ENCODE results near the gene TNF.

Gene TNF

DNA sequence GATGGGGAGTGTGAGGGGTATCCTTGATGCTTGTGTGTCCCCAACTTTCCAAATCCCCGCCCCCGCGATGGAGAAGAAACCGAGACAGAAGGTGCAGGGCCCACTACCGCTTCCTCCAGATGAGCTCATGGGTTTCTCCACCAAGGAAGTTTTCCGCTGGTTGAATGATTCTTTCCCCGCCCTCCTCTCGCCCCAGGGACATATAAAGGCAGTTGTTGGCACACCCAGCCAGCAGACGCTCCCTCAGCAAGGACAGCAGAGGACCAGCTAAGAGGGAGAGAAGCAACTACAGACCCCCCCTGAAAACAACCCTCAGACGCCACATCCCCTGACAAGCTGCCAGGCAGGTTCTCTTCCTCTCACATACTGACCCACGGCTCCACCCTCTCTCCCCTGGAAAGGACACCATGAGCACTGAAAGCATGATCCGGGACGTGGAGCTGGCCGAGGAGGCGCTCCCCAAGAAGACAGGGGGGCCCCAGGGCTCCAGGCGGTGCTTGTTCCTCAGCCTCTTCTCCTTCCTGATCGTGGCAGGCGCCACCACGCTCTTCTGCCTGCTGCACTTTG, at the start of gene TNF:
Gene TNF, plus strand, starts transcription at position 231 of the 567 bp plus-strand sequence. Its CDS starts 177 bp downstream, at position 408.
- H3K4me2 ChIP-seq: peak within 1 kb of the TSS; percentile 98
- 0 out of 2 replicates have a peak, but pooled peaks cover 7% of the 10 kb centered on the region for H4K20me1 ChIP-seq
- H3K36me3 ChIP-seq: peaks cover 25% of the 10 kb centered on the region
- H3K9me3 ChIP-seq: no peaks in the 10 kb centered on the region
- H3K4me3 ChIP-seq: peak within 1 kb of the TSS; percentile 74
- H3K4me1 ChIP-seq: peaks cover 99% of the 10 kb centered on the region
- H3K9ac ChIP-seq: peak within 1 kb of the TSS; percentile 87
- no peak for TF ChIP-seq Cebpa-rat (IDR thresholded peaks at IDR 0.05)
- H3K27me3 ChIP-seq: no peaks in the 10 kb centered on the region
- peak within 1 kb of the TSS; percentile 94 for H3K27ac ChIP-seq

DNA sequence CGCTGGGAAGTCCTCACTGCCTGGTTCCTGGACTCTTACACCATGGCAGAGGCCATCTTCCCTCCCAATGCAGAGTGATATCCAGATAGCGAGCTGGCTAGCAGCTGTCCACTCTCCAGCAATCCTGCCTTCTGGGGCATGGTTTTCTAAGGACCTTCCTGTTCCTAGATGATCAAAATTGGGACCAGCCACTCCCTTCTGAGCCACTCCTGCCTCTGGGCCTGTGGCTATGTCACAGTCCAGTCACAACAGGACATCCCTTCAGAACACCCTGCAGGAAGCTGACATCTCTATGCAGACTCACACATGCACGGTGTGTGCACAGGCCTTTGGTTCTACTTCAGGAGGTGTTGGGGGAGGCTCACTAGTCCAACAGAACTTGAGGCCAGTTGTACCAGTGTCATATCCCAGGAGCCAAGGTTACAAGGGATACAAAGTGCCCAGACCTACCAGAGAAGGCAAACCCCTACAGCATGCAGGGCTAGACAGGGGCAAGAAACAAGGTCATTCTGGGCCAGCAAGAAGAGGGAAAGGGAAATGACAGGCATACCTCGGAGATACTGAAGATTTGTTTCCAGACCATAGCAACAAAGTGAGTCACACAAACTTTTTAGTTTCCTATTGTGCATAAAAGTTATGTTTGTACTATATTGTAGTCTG, 49.3 kb upstream of the TNF start:
- no peak for TF ChIP-seq Cebpa-rat (IDR thresholded peaks at IDR 0.05)
- Histone ChIP-seq H3K27me3 (no peaks in the 10 kb centered on the region), H3K9me3 (no peaks in the 10 kb centered on the region), H3K36me3 (peaks cover 21% of the 10 kb centered on the region), H3K4me2 (no peak overlapping the region), H3K4me1 (no peaks in the 10 kb centered on the region), H3K27ac (no peak overlapping the region), H4K20me1 (peaks cover 26% of the 10 kb centered on the region), H3K4me3 (no peak overlapping the region), H3K9ac (no peak overlapping the region)

- Histone ChIP-seq H3K27me3 (no peaks in the 10 kb centered on the region), H3K27ac (no peak overlapping the region)
Observed at GRCh38 chr6:31528307-31528777, 47.0 kb upstream of the TNF start.

GRCh38 chr6:31528821-31529328, 46.5 kb upstream of the TNF start, which contains the start of gene MCCD1:
TSS of gene MCCD1 (plus strand) at chr6:31528962. CDS start at chr6:31529015, 53 bp downstream.
- Histone ChIP-seq H3K4me2 (no peak within 1 kb of the TSS), H3K4me3 (no peak within 1 kb of the TSS), H3K27ac (no peak within 1 kb of the TSS), H3K9me3 (no peaks in the 10 kb centered on the region), H3K36me3 (peaks cover 48% of the 10 kb centered on the region), H3K9ac (no peak within 1 kb of the TSS), H3K27me3 (no peaks in the 10 kb centered on the region), H3K4me1 (no peaks in the 10 kb centered on the region), H4K20me1 (peaks cover 53% of the 10 kb centered on the region)
- TF ChIP-seq Cebpa-rat (IDR thresholded peaks at IDR 0.05): no peak

More at GRCh38 chr6:31528307-31528777, 47.0 kb upstream of the TNF start:
- TF ChIP-seq Cebpa-rat (IDR thresholded peaks at IDR 0.05): no peak
- Histone ChIP-seq H3K9me3 (no peaks in the 10 kb centered on the region), H3K4me3 (no peak overlapping the region), H3K4me1 (no peaks in the 10 kb centered on the region), H3K4me2 (no peak overlapping the region), H3K9ac (no peak overlapping the region), H4K20me1 (peaks cover 48% of the 10 kb centered on the region), H3K36me3 (peaks cover 43% of the 10 kb centered on the region)

DNA sequence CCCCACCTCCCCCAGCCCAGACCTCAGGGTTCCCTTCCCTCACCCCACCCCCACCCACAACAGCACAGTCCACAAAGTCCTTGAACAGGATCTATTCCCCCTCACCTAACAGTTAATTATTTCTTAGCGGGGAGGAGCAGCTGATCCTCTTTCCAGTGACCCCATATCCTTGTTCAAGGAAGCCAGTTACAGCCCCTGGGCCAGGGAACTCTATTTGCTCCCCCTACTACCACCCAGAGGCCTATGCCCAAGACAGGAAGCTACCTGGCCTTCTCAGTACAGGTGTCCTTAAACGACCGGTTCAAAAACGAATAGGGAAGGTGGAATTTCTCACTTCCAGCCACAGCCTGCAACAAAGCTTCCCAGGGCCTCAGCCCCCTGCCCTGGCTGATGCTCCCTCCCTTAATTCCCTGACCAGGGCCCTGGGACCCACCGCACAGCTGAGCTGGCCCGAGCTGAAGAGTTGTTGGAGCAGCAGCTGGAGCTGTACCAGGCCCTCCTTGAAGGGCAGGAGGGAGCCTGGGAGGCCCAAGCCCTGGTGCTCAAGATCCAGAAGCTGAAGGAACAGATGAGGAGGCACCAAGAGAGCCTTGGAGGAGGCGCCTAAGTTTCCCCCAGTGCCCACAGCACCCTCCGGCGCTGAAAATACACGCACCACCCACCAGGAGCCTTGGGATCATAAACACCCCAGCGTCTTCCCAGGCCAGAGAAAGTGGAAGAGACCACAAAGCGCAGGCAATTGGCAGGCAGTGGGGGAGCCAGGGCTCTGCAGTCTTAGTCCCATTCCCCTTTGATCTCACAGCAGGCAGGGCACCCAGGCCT, 45.8 kb upstream of the TNF start:
- H3K9ac ChIP-seq: no peak overlapping the region
- H3K27ac ChIP-seq: no peak overlapping the region
- no peaks in the 10 kb centered on the region for H3K4me1 ChIP-seq
- peaks cover 60% of the 10 kb centered on the region for H4K20me1 ChIP-seq
- no peaks in the 10 kb centered on the region for H3K9me3 ChIP-seq
- peaks cover 55% of the 10 kb centered on the region for H3K36me3 ChIP-seq
- H3K4me3 ChIP-seq: no peak overlapping the region
- H3K27me3 ChIP-seq: no peaks in the 10 kb centered on the region
- no peak overlapping the region for H3K4me2 ChIP-seq
- TF ChIP-seq Cebpa-rat (IDR thresholded peaks at IDR 0.05): no peak

DNA sequence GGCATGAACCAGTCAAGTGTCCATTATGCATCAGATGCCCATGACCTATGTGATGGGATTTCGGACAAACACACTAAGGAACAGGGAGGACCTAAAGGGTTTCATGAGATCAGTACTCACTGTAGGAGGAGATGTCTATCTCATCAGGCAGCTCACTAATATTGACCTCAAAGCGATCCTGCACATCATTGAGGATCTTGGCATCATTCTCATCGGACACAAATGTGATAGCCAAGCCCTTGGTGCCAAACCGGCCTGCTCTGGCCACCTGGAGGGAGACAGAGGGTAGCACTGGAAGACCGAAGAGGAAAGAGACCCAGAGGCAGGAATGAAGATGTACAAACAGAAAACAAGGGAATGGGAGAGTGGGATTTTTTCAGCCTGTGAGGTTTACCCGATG, 44.7 kb upstream of the TNF start:
- H3K36me3 ChIP-seq: peaks cover 66% of the 10 kb centered on the region

GRCh38 chr6:31531162-31531561, 44.2 kb upstream of the TNF start:
- Histone ChIP-seq H3K4me2 (no peak overlapping the region), H3K4me1 (no peaks in the 10 kb centered on the region), H4K20me1 (peaks cover 76% of the 10 kb centered on the region), H3K9ac (no peak overlapping the region), H3K4me3 (no peak overlapping the region), H3K9me3 (no peaks in the 10 kb centered on the region), H3K36me3 (peaks cover 71% of the 10 kb centered on the region), H3K27ac (no peak overlapping the region), H3K27me3 (no peaks in the 10 kb centered on the region)
- no peak for TF ChIP-seq Cebpa-rat (IDR thresholded peaks at IDR 0.05)

More for the DNA sequence above, 44.7 kb upstream of the TNF start:
- Histone ChIP-seq H3K4me3 (no peak overlapping the region), H3K27ac (no peak overlapping the region), H4K20me1 (peaks cover 71% of the 10 kb centered on the region), H3K9ac (no peak overlapping the region), H3K27me3 (no peaks in the 10 kb centered on the region), H3K9me3 (no peaks in the 10 kb centered on the region), H3K4me1 (no peaks in the 10 kb centered on the region), H3K4me2 (no peak overlapping the region)
- no peak for TF ChIP-seq Cebpa-rat (IDR thresholded peaks at IDR 0.05)

DNA sequence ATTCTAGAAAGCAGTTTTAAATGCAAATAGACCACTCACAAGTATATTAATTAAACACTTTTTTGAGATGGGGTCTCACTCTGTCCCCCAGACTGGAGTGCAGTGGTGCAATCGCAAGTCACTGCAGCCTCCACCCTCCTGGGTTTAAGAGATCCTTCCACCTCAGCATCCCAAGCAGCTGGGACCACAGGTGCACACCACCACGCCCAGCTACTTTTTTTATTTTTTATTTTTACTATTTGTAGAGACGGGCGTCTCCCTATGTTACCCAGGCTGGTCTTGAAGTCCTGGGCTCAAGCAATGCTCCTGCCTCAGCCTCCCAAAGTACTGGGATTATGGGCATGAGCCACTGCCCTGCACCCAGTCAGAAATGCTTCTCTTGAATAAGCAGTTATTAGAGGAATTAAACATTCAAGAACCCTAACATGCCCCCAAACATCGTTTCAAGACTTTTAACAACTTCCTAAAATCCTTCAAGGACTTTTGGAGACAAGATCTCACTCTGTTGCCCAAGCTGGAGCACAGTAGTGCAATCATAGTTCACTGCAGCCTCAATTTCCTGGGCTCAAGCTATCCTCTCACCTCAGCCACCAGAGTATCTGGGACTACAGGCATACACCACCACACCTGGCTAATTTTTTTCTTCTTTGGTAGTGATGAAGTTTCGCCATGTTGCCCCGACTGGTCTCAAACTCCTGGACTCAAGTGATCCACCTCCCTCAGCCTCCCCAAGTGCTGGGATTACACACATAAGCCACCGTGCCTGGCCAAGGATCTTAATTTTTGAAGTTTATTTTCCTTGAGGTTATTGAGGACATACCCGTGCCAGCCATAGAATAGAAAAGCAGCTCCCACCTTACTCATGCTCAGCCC, 43.4 kb upstream of the TNF start:
- Histone ChIP-seq H3K4me2 (no peak overlapping the region), H3K27me3 (no peaks in the 10 kb centered on the region), H3K27ac (no peak overlapping the region), H3K4me3 (no peak overlapping the region), H3K4me1 (no peaks in the 10 kb centered on the region), H3K9ac (no peak overlapping the region), H4K20me1 (peaks cover 84% of the 10 kb centered on the region), H3K36me3 (peaks cover 80% of the 10 kb centered on the region), H3K9me3 (no peaks in the 10 kb centered on the region)
- no peak for TF ChIP-seq Cebpa-rat (IDR thresholded peaks at IDR 0.05)

Data from BLaER1 (cell line).